Tibial artery (tissue), 4 donors: ENCODE results near the gene CFAP410.
"Not testable (repeated sequence)": the region's sequence is repeated elsewhere in the genome, so short reads cannot be mapped to it uniquely, and the experiment has no call there.

Experiments
- DNase-seq, 2 donors: peaks; one replicate each; pipeline ENCODE4 v3.0.0-alpha.2; 2019
- H3K27ac ChIP-seq, 2 donors: fragments of 200-600 bp; sonication (generic) in 1 of 2; 1 replicate in 1 of 2; 2 replicates in 1 of 2; pipeline ENCODE4 v1.5.1; 2018 to 2019; ENCODE audit warnings: mild to moderate bottlenecking in 1 of 2
- H3K27me3 ChIP-seq, 2 donors: fragments of 200-600 bp; sonication (generic) in 1 of 2; one replicate each; pipeline versions ENCODE4 v1.5.1 to v1.6.0; 2016 to 2019
- H3K36me3 ChIP-seq, 3 donors: fragments of 200-600 bp; sonication (generic) in 2 of 3; one replicate each; pipeline ENCODE4 v1.5.1; 2016 to 2019; ENCODE audit warnings: mild to moderate bottlenecking in 2 of 3
- H3K4me1 ChIP-seq, 4 donors: fragments of 200-600 bp; sonication (generic) in 2 of 4; 1 replicate in 3 of 4; 2 replicates in 1 of 4; pipeline ENCODE4 v1.5.1; 2016 to 2019
- H3K4me3 ChIP-seq, 2 donors: fragments of 200-600 bp; sonication (generic) in 1 of 2; 1 replicate in 1 of 2; 2 replicates in 1 of 2; pipeline ENCODE4 v1.5.1; 2018 to 2019; ENCODE audit warnings: mild to moderate bottlenecking in 2 of 2
- H3K9me3 ChIP-seq, 3 donors: fragments of 200-600 bp; sonication (generic) in 1 of 3; one replicate each; pipeline ENCODE4 v1.5.1; 2016 to 2019
- CTCF ChIP-seq, 2 experiments: fragments of 200-600 bp in 1 of 2; fragments of 450-650 bp in 1 of 2; IDR thresholded peaks; one replicate each; pipeline ENCODE4 v1.5.1; 2017 to 2019; ENCODE audit warnings: antibody characterized with exemption in 2 of 2, mild to moderate bottlenecking in 1 of 2, moderate library complexity in 1 of 2
- intact Hi-C: fragments of 100-400 bp; cut with DNase I; formaldehyde crosslinking; loops from one replicate; pipeline ENCODE4 v1.15.0; 2023; ENCODE audit warnings: low total_unique reads

The CFAP410 gene

GRCh38 chr21:44366586-44367211 lies 27.5 kb upstream of the CFAP410 start:
- intact Hi-C loops: no loop called here
- H3K27me3 ChIP-seq: peaks cover 0 to 54% of the 10 kb centered on the region in 2 donors
- no peak for TF ChIP-seq CTCF (IDR thresholded peaks at IDR 0.05)
- H3K27ac ChIP-seq: no peak overlapping the region
- DNase-seq: no peak
- H3K4me1 ChIP-seq: peaks cover 0 to 12% (median 0%) of the 10 kb centered on the region in 4 donors
- H3K36me3 ChIP-seq: no peaks in the 10 kb centered on the region
- H3K4me3 ChIP-seq: no peak overlapping the region
- H3K9me3 ChIP-seq: peaks cover 0 to 22% (median 0%) of the 10 kb centered on the region in 3 donors

- DNase-seq: no peak
- no peaks in the 10 kb centered on the region for H3K36me3 ChIP-seq
- no peak overlapping the region for H3K4me3 ChIP-seq
- H3K27ac ChIP-seq: no peak overlapping the region
- intact Hi-C loops: no loop called here
- TF ChIP-seq CTCF (IDR thresholded peaks at IDR 0.05): no peak
- peaks cover 0 to 22% (median 0%) of the 10 kb centered on the region in 3 donors for H3K9me3 ChIP-seq
- H3K27me3 ChIP-seq: peaks cover 0 to 51% of the 10 kb centered on the region in 2 donors
- H3K4me1 ChIP-seq: peaks cover 0 to 12% (median 0%) of the 10 kb centered on the region in 4 donors
These were observed 26.9 kb upstream of the CFAP410 start for GRCh38 chr21:44365967-44366585.

- TF ChIP-seq CTCF (IDR thresholded peaks at IDR 0.05): no peak
- intact Hi-C loops: no loop called here
- peaks cover 0 to 22% (median 0%) of the 10 kb centered on the region in 3 donors for H3K9me3 ChIP-seq
- H3K27me3 ChIP-seq: peaks cover 0 to 45% of the 10 kb centered on the region in 2 donors
- no peaks in the 10 kb centered on the region for H3K36me3 ChIP-seq
- no peak overlapping the region for H3K27ac ChIP-seq
- H3K4me3 ChIP-seq: no peak overlapping the region
- H3K4me1 ChIP-seq: peaks cover 0 to 11% (median 0%) of the 10 kb centered on the region in 4 donors
- no peak for DNase-seq
These were observed 26.2 kb upstream of the CFAP410 start for GRCh38 chr21:44365251-44365966.

- H3K9me3 ChIP-seq: peaks cover 0 to 22% (median 0%) of the 10 kb centered on the region in 3 donors
- no peak overlapping the region for H3K4me3 ChIP-seq
- no peak for TF ChIP-seq CTCF (IDR thresholded peaks at IDR 0.05)
- no peak overlapping the region for H3K27ac ChIP-seq
- no peaks in the 10 kb centered on the region for H3K36me3 ChIP-seq
- H3K27me3 ChIP-seq: peaks cover 0 to 38% of the 10 kb centered on the region in 2 donors
- intact Hi-C loops: no loop called here
- peaks cover 0 to 5% (median 0%) of the 10 kb centered on the region in 4 donors for H3K4me1 ChIP-seq
- no peak for DNase-seq
These were observed 25.2 kb upstream of the CFAP410 start for GRCh38 chr21:44364151-44365053.

- Histone ChIP-seq H3K9me3 (peaks cover 0 to 22% (median 0%) of the 10 kb centered on the region in 3 donors), H3K4me3 (no peak overlapping the region), H3K27me3 (peaks cover 0 to 27% of the 10 kb centered on the region in 2 donors), H3K36me3 (no peaks in the 10 kb centered on the region), H3K27ac (no peak overlapping the region), H3K4me1 (no peaks in the 10 kb centered on the region)
- intact Hi-C loops: no loop called here
- no peak for DNase-seq
- no peak for TF ChIP-seq CTCF (IDR thresholded peaks at IDR 0.05)
These were observed 24.1 kb upstream of the CFAP410 start for GRCh38 chr21:44363278-44363677.

GRCh38 chr21:44361903-44362302 lies 22.7 kb upstream of the CFAP410 start:
- intact Hi-C loops, H3K4me3 ChIP-seq, H3K27ac ChIP-seq, DNase-seq, H3K4me1 ChIP-seq, H3K36me3 ChIP-seq: not testable (repeated sequence)
- Histone ChIP-seq H3K9me3 (peaks cover 0 to 22% (median 0%) of the 10 kb centered on the region in 3 donors), H3K27me3 (peaks cover 0 to 27% of the 10 kb centered on the region in 2 donors)
